CD4-positive, alpha-beta T cell treated with Interleukin-4 for 4 hours (primary cell): ENCODE results near the gene LCAT.
"Not testable (repeated sequence)": the region's sequence is repeated elsewhere in the genome, so short reads cannot be mapped to it uniquely, and the experiment has no call there.

Experiments
- DNase-seq: peaks from one replicate; pipeline ENCODE4 v3.0.0-alpha.2; 2020

Gene LCAT

GRCh38 chr16:67946966-67947558, 3.1 kb upstream of the LCAT start:
- no peak for DNase-seq

GRCh38 chr16:67946128-67946569, 2.2 kb upstream of the LCAT start:
- DNase-seq: no peak

- no peak for DNase-seq
These were observed 1.5 kb upstream of the LCAT start for GRCh38 chr16:67945392-67945933.

GRCh38 chr16:67944690-67945391, 921 bp upstream of the LCAT start:
- no peak for DNase-seq

GRCh38 chr16:67943256-67943618, 683 bp downstream of the LCAT start:
- DNase-seq: no peak

GRCh38 chr16:67942510-67943255, 1.2 kb downstream of the LCAT start:
- no peak for DNase-seq

GRCh38 chr16:67942200-67942509, 1.8 kb downstream of the LCAT start:
- peak; percentile 22 for DNase-seq

- DNase-seq: no peak
These were observed 2.3 kb downstream of the LCAT start for GRCh38 chr16:67941469-67942199.

- DNase-seq: no peak
These were observed 3.4 kb downstream of the LCAT start for GRCh38 chr16:67940446-67941089.

GRCh38 chr16:67939507-67940445, 4.1 kb downstream of the LCAT start:
- DNase-seq: peak; percentile 24

GRCh38 chr16:67937713-67938112, 6.2 kb downstream of the LCAT start:
- not testable (repeated sequence) for DNase-seq

- peak; percentile 84 for DNase-seq
These were observed 6.9 kb downstream of the LCAT start for GRCh38 chr16:67936880-67937605.

- peak; percentile 25 for DNase-seq
These were observed 7.6 kb downstream of the LCAT start, which contains the start of gene PSMB10 for GRCh38 chr16:67936124-67936879. TSS of gene PSMB10 (minus strand) at chr16:67936850. CDS start at chr16:67936749, 101 bp downstream.

GRCh38 chr16:67935402-67936123, 8.4 kb downstream of the LCAT start:
- DNase-seq: peak; percentile 97

- no peak for DNase-seq
These were observed 8.9 kb downstream of the LCAT start for GRCh38 chr16:67935101-67935401.

- no peak for DNase-seq
These were observed 9.4 kb downstream of the LCAT start for GRCh38 chr16:67934306-67935100.

GRCh38 chr16:67933805-67934204, 10.1 kb downstream of the LCAT start:
- no peak for DNase-seq

- DNase-seq: no peak
These were observed 11.5 kb downstream of the LCAT start for GRCh38 chr16:67932462-67932840.
